GM12801 (cell line): ENCODE data around the gene PSMC3IP.

Source experiments
- TF ChIP-seq, protein P1 (sequence below): IDR thresholded peaks from one replicate; pipeline ENCODE4 v1.5.1; 2011; ENCODE audit warnings: control low read depth; ENCODE audit not compliant: insufficient read length; ENCODE audit errors: extremely low read depth

PSMC3IP gene

DNA sequence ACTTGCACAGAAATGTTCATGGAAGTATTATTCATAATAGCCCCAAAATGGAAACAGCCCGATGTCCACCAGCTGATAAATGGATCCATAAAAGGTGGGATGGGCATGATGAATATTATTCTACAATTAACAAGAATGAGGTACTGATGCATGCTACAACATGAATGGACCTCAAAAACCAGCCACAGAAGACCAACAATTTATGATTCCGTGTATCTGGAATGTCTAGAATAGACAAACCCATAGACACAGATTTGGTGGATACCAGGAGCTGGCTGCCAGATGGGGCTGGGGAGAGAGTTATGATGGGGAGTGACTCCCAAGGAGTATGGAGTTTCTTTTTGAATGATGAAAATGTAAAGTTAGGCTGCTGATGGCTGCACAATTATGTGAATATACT lies 52.3 kb downstream of the PSMC3IP start:
- TF ChIP-seq, protein P1, sequence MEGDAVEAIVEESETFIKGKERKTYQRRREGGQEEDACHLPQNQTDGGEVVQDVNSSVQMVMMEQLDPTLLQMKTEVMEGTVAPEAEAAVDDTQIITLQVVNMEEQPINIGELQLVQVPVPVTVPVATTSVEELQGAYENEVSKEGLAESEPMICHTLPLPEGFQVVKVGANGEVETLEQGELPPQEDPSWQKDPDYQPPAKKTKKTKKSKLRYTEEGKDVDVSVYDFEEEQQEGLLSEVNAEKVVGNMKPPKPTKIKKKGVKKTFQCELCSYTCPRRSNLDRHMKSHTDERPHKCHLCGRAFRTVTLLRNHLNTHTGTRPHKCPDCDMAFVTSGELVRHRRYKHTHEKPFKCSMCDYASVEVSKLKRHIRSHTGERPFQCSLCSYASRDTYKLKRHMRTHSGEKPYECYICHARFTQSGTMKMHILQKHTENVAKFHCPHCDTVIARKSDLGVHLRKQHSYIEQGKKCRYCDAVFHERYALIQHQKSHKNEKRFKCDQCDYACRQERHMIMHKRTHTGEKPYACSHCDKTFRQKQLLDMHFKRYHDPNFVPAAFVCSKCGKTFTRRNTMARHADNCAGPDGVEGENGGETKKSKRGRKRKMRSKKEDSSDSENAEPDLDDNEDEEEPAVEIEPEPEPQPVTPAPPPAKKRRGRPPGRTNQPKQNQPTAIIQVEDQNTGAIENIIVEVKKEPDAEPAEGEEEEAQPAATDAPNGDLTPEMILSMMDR, result no peak

DNA sequence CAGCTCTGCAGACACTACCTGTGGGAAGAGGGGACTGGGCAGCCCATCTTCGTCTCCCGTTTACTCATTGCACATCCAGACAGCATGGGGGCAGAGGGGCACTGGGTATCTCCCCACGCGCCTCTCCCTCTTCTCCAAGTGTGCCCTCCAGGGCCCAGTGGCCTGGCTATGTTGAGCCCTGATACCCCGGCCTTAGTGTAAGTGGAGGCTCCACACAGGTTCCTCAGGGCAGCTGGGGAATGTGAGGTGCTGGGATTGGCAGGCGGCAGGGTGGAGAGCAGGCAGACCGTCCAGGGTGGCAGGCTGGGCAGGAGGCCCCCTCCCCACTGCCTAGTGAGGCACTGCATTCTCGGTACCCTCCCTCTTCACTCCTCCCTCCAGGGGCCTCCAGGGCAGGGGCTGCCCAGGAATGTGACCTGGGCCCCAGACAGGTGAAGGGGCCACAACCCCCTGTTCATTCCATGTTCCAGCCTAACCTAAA lies 54.7 kb downstream of the PSMC3IP start:
- TF ChIP-seq, protein P1, result no peak
